ENCODE measurements around the gene SCAMP2. TPM values are rescaled to one million over a fixed set of nuclear protein-coding genes. Genes with fewer than 3 reads are reported as not detected.

Gene SCAMP2
- polyA plus RNA-seq, 1 donor from 2014 or later: 4.5 TPM

- Histone ChIP-seq H3K36me3 (ENCODE audit: insufficient read depth, low read length) (no peaks in the 10 kb centered on the region), H3K79me2 (replicated peaks; ENCODE audit: insufficient read depth, low read length) (no peaks in the 10 kb centered on the region), H3K4me2 (ENCODE audit: low read length) (no peak overlapping the region), H2AFZ (ENCODE audit: low read depth, low read length) (no peak overlapping the region), H3K9me2 (ENCODE audit: insufficient read depth, low read length) (no peaks in the 10 kb centered on the region), H3K4me3 (ENCODE audit: low read length) (no peak overlapping the region), H3K27me3 (ENCODE audit: insufficient read depth, low read depth, low read length) (peaks cover 44% of the 10 kb centered on the region), H3F3A (ENCODE audit: insufficient read depth, low read length, poor library complexity, severe bottlenecking) (no peaks in the 10 kb centered on the region), H3K9ac (ENCODE audit: low read length) (no peak overlapping the region), H3K9me3 (ENCODE audit: low read length) (no peaks in the 10 kb centered on the region), H3K27ac (ENCODE audit: low read length) (no peak overlapping the region), H4K20me1 (ENCODE audit: insufficient read depth) (no peaks in the 10 kb centered on the region)
- TF ChIP-seq TAF1 (IDR thresholded peaks at IDR 0.05; ENCODE audit: low read depth) (no peak), CTCF (IDR thresholded peaks at IDR 0.05; ENCODE audit: poor library complexity, severe bottlenecking) (no peak), EP300 (conservative IDR thresholded peaks at IDR 0.05; ENCODE audit: poor library complexity, severe bottlenecking) (no peak), POLR2AphosphoS5 (IDR thresholded peaks at IDR 0.05) (no peak), EZH2 (IDR thresholded peaks at IDR 0.05; ENCODE audit: borderline replicate concordance, insufficient read depth, low read length, poor library complexity, severe bottlenecking) (no peak), MXI1 (conservative IDR thresholded peaks at IDR 0.05; ENCODE audit: poor library complexity, severe bottlenecking) (no peak), REST (IDR thresholded peaks at IDR 0.05; ENCODE audit: borderline replicate concordance) (no peak), SMC3 (conservative IDR thresholded peaks at IDR 0.05; ENCODE audit: poor library complexity) (no peak), RAD21 (conservative IDR thresholded peaks at IDR 0.05) (no peak)
These were observed 43.7 kb downstream of the SCAMP2 start for GRCh38 chr15:74829486-74829885.

DNA sequence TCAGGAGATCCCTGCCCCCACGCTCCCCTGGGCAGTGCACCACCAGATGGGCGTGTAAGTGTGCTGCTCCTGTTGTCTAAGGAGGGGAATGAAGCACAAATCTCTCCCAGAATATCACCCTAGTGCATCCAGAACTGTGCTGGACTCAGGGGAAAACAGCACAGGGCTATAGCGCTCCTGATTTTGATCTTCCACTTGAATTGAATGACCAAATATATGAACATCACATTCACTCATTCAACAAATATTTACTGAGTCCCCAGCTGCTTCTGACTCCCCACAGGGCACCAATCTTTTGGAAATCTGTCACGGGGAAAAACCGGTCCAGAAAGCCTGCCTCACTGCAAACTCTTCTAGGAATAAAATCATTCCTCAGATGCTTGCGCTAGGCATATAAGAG, 44.3 kb downstream of the SCAMP2 start:
- no peak overlapping the region for H3K4me2 ChIP-seq (ENCODE audit: low read length)
- H3K79me2 ChIP-seq (replicated peaks; ENCODE audit: insufficient read depth, low read length): no peaks in the 10 kb centered on the region
- H3F3A ChIP-seq (ENCODE audit: insufficient read depth, low read length, poor library complexity, severe bottlenecking): no peaks in the 10 kb centered on the region
- H3K9me2 ChIP-seq (ENCODE audit: insufficient read depth, low read length): no peaks in the 10 kb centered on the region
- no peak overlapping the region for H3K9ac ChIP-seq (ENCODE audit: low read length)
- TF ChIP-seq EZH2 (IDR thresholded peaks at IDR 0.05; ENCODE audit: borderline replicate concordance, insufficient read depth, low read length, poor library complexity, severe bottlenecking) (no peak), RAD21 (conservative IDR thresholded peaks at IDR 0.05) (no peak), MXI1 (conservative IDR thresholded peaks at IDR 0.05; ENCODE audit: poor library complexity, severe bottlenecking) (no peak), CTCF (IDR thresholded peaks at IDR 0.05; ENCODE audit: poor library complexity, severe bottlenecking) (no peak), TAF1 (IDR thresholded peaks at IDR 0.05; ENCODE audit: low read depth) (no peak), POLR2AphosphoS5 (IDR thresholded peaks at IDR 0.05) (no peak), SMC3 (conservative IDR thresholded peaks at IDR 0.05; ENCODE audit: poor library complexity) (no peak), REST (IDR thresholded peaks at IDR 0.05; ENCODE audit: borderline replicate concordance) (no peak), EP300 (conservative IDR thresholded peaks at IDR 0.05; ENCODE audit: poor library complexity, severe bottlenecking) (no peak)
- H4K20me1 ChIP-seq (ENCODE audit: insufficient read depth): no peaks in the 10 kb centered on the region
- peaks cover 50% of the 10 kb centered on the region for H3K27me3 ChIP-seq (ENCODE audit: insufficient read depth, low read depth, low read length)
- no peaks in the 10 kb centered on the region for H3K36me3 ChIP-seq (ENCODE audit: insufficient read depth, low read length)
- H3K4me3 ChIP-seq (ENCODE audit: low read length): no peak overlapping the region
- H3K27ac ChIP-seq (ENCODE audit: low read length): no peak overlapping the region
- no peak overlapping the region for H2AFZ ChIP-seq (ENCODE audit: low read depth, low read length)
- H3K9me3 ChIP-seq (ENCODE audit: low read length): no peaks in the 10 kb centered on the region
